Smooth muscle cell (in vitro differentiated cells): ENCODE data around the gene TFIP11. TPM values are rescaled to one million over a fixed set of nuclear protein-coding genes. Genes with fewer than 3 reads are reported as not detected.

Source experiments
- DNase-seq: peaks from one replicate; lab custom pipeline; 2025; ENCODE audit not compliant: unreplicated experiment; lab: John Stamatoyannopoulos, UW
- H2AFZ ChIP-seq: fragments of 200-600 bp; sonication (generic); 2 replicates; pipeline ENCODE4 v1.6.0; 2016; ENCODE audit warnings: antibody characterized with exemption, low read depth, mild to moderate bottlenecking
- H3F3A ChIP-seq: fragments of 200-600 bp; sonication (generic); 2 replicates; pipeline ENCODE4 v1.6.0; 2017; ENCODE audit warnings: antibody characterized with exemption, low read depth
- H3K27ac ChIP-seq: fragments of 200-600 bp; sonication (generic); 2 replicates; pipeline ENCODE4 v1.5.1; 2016; ENCODE audit warnings: low read depth, mild to moderate bottlenecking
- H3K27me3 ChIP-seq: fragments of 200-600 bp; sonication (generic); 2 replicates; pipeline ENCODE4 v1.6.1; 2016; ENCODE audit warnings: low read depth, mild to moderate bottlenecking
- H3K36me3 ChIP-seq: fragments of 200-600 bp; sonication (generic); 2 replicates; pipeline ENCODE4 v1.5.1; 2016; ENCODE audit warnings: low read depth
- H3K4me1 ChIP-seq: fragments of 200-600 bp; sonication (generic); 2 replicates; pipeline ENCODE4 v1.5.1; 2016; ENCODE audit warnings: low read depth
- H3K4me2 ChIP-seq: fragments of 200-600 bp; sonication (generic); 2 replicates; pipeline ENCODE4 v1.6.0; 2016; ENCODE audit warnings: mild to moderate bottlenecking
- H3K4me3 ChIP-seq: fragments of 200-600 bp; sonication (generic); 2 replicates; pipeline ENCODE4 v1.5.1; 2016; ENCODE audit warnings: mild to moderate bottlenecking
- H3K79me2 ChIP-seq: fragments of 200-600 bp; sonication (generic); 2 replicates; pipeline ENCODE4 v1.6.0; 2016; ENCODE audit warnings: low read depth, mild to moderate bottlenecking
- H3K9ac ChIP-seq: fragments of 200-600 bp; sonication (generic); 2 replicates; pipeline ENCODE4 v1.6.0; 2016; ENCODE audit warnings: low read depth
- H3K9me3 ChIP-seq: fragments of 200-600 bp; sonication (generic); replicated peaks from 2 replicates; pipeline ENCODE4 v1.5.1; 2016; ENCODE audit warnings: low read depth
- H4K20me1 ChIP-seq: fragments of 200-600 bp; sonication (generic); 2 replicates; pipeline ENCODE4 v1.6.0; 2016; ENCODE audit warnings: low read depth
- WGBS: methylation state at CpG from one replicate; pipeline ENCODE4 v1.1.7; 2016; ENCODE audit warnings: low lambda C conversion rate; 5-methylcytosine and 5-hydroxymethylcytosine counted together
- polyA plus RNA-seq: library from polyadenylated mRNA; unstranded; fragments of >200 nt; fragmentation: Nextera tagmentation; extraction: Ambion mirVana; gene quantifications from 2 replicates; pipeline ENCODE4 v1.2.1, GENCODE V29; 2016
- total RNA-seq: library from RNA; depleted of rRNA; stranded (reverse); fragments of >200 nt; gene quantifications from 2 replicates; pipeline ENCODE4 v1.2.3, GENCODE V29; 2014
- TF ChIP-seq, protein P1 (sequence below): fragments of 200-600 bp; sonication (generic); IDR thresholded peaks from 2 replicates; pipeline ENCODE4 v1.5.1; 2017; ENCODE audit warnings: borderline replicate concordance, mild to moderate bottlenecking, antibody characterized with exemption; ENCODE audit not compliant: insufficient read depth, poor library complexity, severe bottlenecking

TFIP11 gene
- total and polyA plus RNA-seq, 2 experiments from 2014 or later, result 22.5 to 25.7 TPM

DNA sequence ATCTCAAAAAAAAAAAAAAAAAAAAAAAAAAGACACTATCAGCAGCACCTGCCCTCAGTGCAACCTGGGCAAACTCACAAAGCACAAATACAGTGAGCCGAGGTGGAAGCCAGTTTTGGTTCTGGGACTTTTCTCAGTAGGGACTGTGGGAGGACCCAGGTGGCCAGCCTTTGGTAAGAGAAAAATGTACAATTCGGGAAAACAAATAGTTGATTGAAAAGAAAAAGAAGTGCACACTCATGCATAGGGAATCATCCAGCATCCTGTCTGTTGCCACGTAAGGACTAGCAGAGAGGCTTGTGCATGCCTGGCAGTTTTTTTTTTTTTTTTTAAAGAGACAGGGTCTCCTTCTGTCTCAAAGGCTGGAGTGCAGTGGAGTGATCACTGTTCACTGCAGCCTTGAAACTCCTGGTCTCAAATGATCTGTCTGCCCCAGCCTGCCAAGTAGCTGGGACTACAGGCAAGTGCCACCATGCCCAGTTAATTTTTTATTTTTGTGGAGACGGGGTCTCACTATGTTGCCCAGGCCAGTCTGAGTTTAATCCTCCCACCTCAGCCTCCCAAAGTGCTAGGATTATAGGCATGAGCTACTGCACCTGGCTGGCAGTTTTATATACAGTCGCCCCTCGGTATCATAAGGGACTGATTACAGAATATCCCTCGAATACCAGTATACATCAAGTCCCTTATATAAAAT is 40.9 kb upstream of the TFIP11 start:
- Histone ChIP-seq H4K20me1 (peaks cover 7% of the 10 kb centered on the region), H3K9me3 (no peaks in the 10 kb centered on the region), H3K4me2 (peak overlapping the region; percentile 76), H3K4me1 (peaks cover 22% of the 10 kb centered on the region), H3K27ac (peak overlapping the region; percentile 90), H3K79me2 (peaks cover 34% of the 10 kb centered on the region), H2AFZ (no peak overlapping the region), H3F3A (peaks cover 7% of the 10 kb centered on the region), H3K9ac (peak overlapping the region; percentile 61), H3K27me3 (no peaks in the 10 kb centered on the region), H3K4me3 (no peak overlapping the region), H3K36me3 (no peaks in the 10 kb centered on the region)
- TF ChIP-seq, protein P1, sequence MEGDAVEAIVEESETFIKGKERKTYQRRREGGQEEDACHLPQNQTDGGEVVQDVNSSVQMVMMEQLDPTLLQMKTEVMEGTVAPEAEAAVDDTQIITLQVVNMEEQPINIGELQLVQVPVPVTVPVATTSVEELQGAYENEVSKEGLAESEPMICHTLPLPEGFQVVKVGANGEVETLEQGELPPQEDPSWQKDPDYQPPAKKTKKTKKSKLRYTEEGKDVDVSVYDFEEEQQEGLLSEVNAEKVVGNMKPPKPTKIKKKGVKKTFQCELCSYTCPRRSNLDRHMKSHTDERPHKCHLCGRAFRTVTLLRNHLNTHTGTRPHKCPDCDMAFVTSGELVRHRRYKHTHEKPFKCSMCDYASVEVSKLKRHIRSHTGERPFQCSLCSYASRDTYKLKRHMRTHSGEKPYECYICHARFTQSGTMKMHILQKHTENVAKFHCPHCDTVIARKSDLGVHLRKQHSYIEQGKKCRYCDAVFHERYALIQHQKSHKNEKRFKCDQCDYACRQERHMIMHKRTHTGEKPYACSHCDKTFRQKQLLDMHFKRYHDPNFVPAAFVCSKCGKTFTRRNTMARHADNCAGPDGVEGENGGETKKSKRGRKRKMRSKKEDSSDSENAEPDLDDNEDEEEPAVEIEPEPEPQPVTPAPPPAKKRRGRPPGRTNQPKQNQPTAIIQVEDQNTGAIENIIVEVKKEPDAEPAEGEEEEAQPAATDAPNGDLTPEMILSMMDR, result no peak
- 56% methylated on average over 7 of the region's 7 CpGs for WGBS
- DNase-seq, result no peak

GRCh38 chr22:26552466-26552865 is 40.2 kb upstream of the TFIP11 start:
- Histone ChIP-seq H3K9ac (peak overlapping the region; percentile 61), H2AFZ (no peak overlapping the region), H3K36me3 (no peaks in the 10 kb centered on the region), H3K4me2 (no peak overlapping the region), H3F3A (peaks cover 7% of the 10 kb centered on the region), H3K27me3 (no peaks in the 10 kb centered on the region), H3K79me2 (peaks cover 42% of the 10 kb centered on the region), H3K4me3 (no peak overlapping the region), H3K4me1 (peaks cover 20% of the 10 kb centered on the region), H3K9me3 (no peaks in the 10 kb centered on the region), H3K27ac (peak overlapping the region; percentile 90), H4K20me1 (peaks cover 7% of the 10 kb centered on the region)
- TF ChIP-seq, protein P1, result no peak
- no peak for DNase-seq
- 50% methylated on average over 10 of the region's 10 CpGs for WGBS

- H2AFZ ChIP-seq, result no peak overlapping the region
- H3K36me3 ChIP-seq, result no peaks in the 10 kb centered on the region
- peaks cover 44% of the 10 kb centered on the region for H3K79me2 ChIP-seq
- no peaks in the 10 kb centered on the region for H3K27me3 ChIP-seq
- peak overlapping the region; percentile 88 for H3K27ac ChIP-seq
- no peak for DNase-seq
- WGBS, result 98% methylated on average over 2 of the region's 2 CpGs
- peak overlapping the region; percentile 63 for H3K4me2 ChIP-seq
- TF ChIP-seq, protein P1, result no peak
- no peak overlapping the region for H3K4me3 ChIP-seq
- peaks cover 20% of the 10 kb centered on the region for H3K4me1 ChIP-seq
- H3F3A ChIP-seq, result peaks cover 7% of the 10 kb centered on the region
- no peaks in the 10 kb centered on the region for H3K9me3 ChIP-seq
- peak overlapping the region; percentile 11 for H3K9ac ChIP-seq
- H4K20me1 ChIP-seq, result peaks cover 7% of the 10 kb centered on the region
Measured at GRCh38 chr22:26551568-26551967, 39.3 kb upstream of the TFIP11 start.

GRCh38 chr22:26550498-26551033 is 38.3 kb upstream of the TFIP11 start:
- Histone ChIP-seq H3K4me1 (peaks cover 20% of the 10 kb centered on the region), H3K4me2 (peak overlapping the region; percentile 63), H2AFZ (no peak overlapping the region), H3K36me3 (no peaks in the 10 kb centered on the region), H3K4me3 (no peak overlapping the region), H3K27ac (peak overlapping the region; percentile 88), H3K27me3 (no peaks in the 10 kb centered on the region), H3F3A (peaks cover 7% of the 10 kb centered on the region), H3K9me3 (no peaks in the 10 kb centered on the region), H3K9ac (peak overlapping the region; percentile 11), H4K20me1 (peaks cover 14% of the 10 kb centered on the region), H3K79me2 (peaks cover 42% of the 10 kb centered on the region)
- no peak for DNase-seq
- WGBS, result 44% methylated on average over 8 of the region's 8 CpGs
- TF ChIP-seq, protein P1, result no peak
